ENCODE measurements around the gene ARHGEF26.

Gene ARHGEF26

GRCh38 chr3:154120961-154121700 is at the start of gene ARHGEF26:
ARHGEF26 (plus strand) TSS chr3:154121390; CDS start chr3:154121993, 603 bp downstream.
- ATAC-seq = peak; percentile 92
- TF ChIP-seq ARNTL (CRISPR knock-in tag; IDR thresholded peaks at IDR 0.05; ENCODE audit: borderline replicate concordance, low read depth) = no peak
- TF ChIP-seq, protein P1, sequence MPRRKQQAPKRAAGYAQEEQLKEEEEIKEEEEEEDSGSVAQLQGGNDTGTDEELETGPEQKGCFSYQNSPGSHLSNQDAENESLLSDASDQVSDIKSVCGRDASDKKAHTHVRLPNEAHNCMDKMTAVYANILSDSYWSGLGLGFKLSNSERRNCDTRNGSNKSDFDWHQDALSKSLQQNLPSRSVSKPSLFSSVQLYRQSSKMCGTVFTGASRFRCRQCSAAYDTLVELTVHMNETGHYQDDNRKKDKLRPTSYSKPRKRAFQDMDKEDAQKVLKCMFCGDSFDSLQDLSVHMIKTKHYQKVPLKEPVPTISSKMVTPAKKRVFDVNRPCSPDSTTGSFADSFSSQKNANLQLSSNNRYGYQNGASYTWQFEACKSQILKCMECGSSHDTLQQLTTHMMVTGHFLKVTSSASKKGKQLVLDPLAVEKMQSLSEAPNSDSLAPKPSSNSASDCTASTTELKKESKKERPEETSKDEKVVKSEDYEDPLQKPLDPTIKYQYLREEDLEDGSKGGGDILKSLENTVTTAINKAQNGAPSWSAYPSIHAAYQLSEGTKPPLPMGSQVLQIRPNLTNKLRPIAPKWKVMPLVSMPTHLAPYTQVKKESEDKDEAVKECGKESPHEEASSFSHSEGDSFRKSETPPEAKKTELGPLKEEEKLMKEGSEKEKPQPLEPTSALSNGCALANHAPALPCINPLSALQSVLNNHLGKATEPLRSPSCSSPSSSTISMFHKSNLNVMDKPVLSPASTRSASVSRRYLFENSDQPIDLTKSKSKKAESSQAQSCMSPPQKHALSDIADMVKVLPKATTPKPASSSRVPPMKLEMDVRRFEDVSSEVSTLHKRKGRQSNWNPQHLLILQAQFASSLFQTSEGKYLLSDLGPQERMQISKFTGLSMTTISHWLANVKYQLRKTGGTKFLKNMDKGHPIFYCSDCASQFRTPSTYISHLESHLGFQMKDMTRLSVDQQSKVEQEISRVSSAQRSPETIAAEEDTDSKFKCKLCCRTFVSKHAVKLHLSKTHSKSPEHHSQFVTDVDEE (CRISPR knock-in tag; IDR thresholded peaks at IDR 0.05) = no peak

DNA sequence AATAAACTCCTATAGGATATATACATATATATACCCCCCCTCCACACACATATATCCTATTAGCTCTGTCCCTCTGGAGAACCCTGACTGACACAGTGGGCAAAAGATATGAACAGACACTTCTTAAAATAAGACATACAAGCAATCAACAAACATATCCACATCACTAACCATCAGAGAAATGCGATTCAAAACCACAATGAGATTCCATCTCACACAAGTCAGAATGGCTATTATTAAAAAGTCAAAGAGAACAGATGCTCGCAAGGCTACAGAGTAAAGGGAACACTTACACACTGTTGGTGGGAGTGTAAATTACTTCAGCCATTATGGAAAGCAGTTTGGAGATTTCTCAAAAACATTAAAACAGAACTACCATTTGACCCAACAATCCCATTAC is 46.2 kb upstream of the ARHGEF26 start:
- ATAC-seq = no peak
- TF ChIP-seq SNAI2 (CRISPR knock-in tag; IDR thresholded peaks at IDR 0.05) = no peak
- no peak for TF ChIP-seq ARNTL (CRISPR knock-in tag; IDR thresholded peaks at IDR 0.05; ENCODE audit: borderline replicate concordance, low read depth)
- no peak for TF ChIP-seq CREB5 (CRISPR knock-in tag; IDR thresholded peaks at IDR 0.05; ENCODE audit: low read depth)
- no peak for TF ChIP-seq TOX (CRISPR knock-in tag; IDR thresholded peaks at IDR 0.05; ENCODE audit: borderline replicate concordance)
- TF ChIP-seq CSDC2 (CRISPR knock-in tag; IDR thresholded peaks at IDR 0.05) = no peak
- TF ChIP-seq ZFP3 (CRISPR knock-in tag; IDR thresholded peaks at IDR 0.05) = no peak
- no peak for TF ChIP-seq ISL1 (CRISPR knock-in tag; IDR thresholded peaks at IDR 0.05)
- no peak for TF ChIP-seq PPARA (CRISPR knock-in tag; IDR thresholded peaks at IDR 0.05; ENCODE audit: borderline replicate concordance)
- TF ChIP-seq OSR1 (CRISPR knock-in tag; IDR thresholded peaks at IDR 0.05) = no peak
- TF ChIP-seq ZC3H10 (CRISPR knock-in tag; IDR thresholded peaks at IDR 0.05) = no peak
- no peak for TF ChIP-seq ZFP30 (CRISPR knock-in tag; IDR thresholded peaks at IDR 0.05)

DNA sequence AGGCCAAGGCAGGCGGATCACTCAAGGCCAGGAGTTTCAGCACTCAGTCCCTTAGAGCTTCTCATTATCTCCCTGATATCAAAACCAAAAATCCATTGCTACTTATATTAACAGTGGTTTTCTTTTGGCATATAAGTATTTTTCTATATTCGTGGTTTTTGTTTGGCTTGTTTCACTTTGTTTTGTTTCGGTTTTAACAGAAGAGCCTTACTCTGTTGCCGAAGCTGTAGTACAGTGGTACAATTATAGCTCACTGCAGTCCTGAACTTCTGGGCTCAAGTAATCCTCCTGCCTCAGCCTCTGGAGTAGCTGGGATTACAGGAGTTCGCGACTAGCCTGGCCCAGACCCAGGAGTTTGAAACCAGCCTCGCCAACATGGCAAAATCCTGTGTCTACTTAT is 42.5 kb upstream of the ARHGEF26 start:
- no peak for TF ChIP-seq ESRRG (CRISPR knock-in tag; IDR thresholded peaks at IDR 0.05)
- TF ChIP-seq ISL1 (CRISPR knock-in tag; IDR thresholded peaks at IDR 0.05) = no peak
- TF ChIP-seq ARNTL (CRISPR knock-in tag; IDR thresholded peaks at IDR 0.05; ENCODE audit: borderline replicate concordance, low read depth) = no peak
- no peak for TF ChIP-seq TOX (CRISPR knock-in tag; IDR thresholded peaks at IDR 0.05; ENCODE audit: borderline replicate concordance)
- TF ChIP-seq CSRNP3 (CRISPR knock-in tag; IDR thresholded peaks at IDR 0.05) = no peak
- TF ChIP-seq TCF4 (CRISPR knock-in tag; IDR thresholded peaks at IDR 0.05; ENCODE audit: borderline replicate concordance) = no peak
- TF ChIP-seq, protein P1 (CRISPR knock-in tag; IDR thresholded peaks at IDR 0.05) = no peak
- TF ChIP-seq SNAI2 (CRISPR knock-in tag; IDR thresholded peaks at IDR 0.05) = no peak
- no peak for TF ChIP-seq PPARA (CRISPR knock-in tag; IDR thresholded peaks at IDR 0.05; ENCODE audit: borderline replicate concordance)
- TF ChIP-seq ZFP3 (CRISPR knock-in tag; IDR thresholded peaks at IDR 0.05) = no peak
- no peak for TF ChIP-seq POU6F1 (CRISPR knock-in tag; IDR thresholded peaks at IDR 0.05; ENCODE audit: borderline replicate concordance, low read depth)
- TF ChIP-seq ZFP30 (CRISPR knock-in tag; IDR thresholded peaks at IDR 0.05) = no peak
- TF ChIP-seq GLIS3 (CRISPR knock-in tag; IDR thresholded peaks at IDR 0.05) = no peak
- TF ChIP-seq RARB (CRISPR knock-in tag; IDR thresholded peaks at IDR 0.05) = no peak
- TF ChIP-seq ZNF565 (CRISPR knock-in tag; conservative IDR thresholded peaks at IDR 0.05; ENCODE audit: low read depth) = no peak
- TF ChIP-seq CREB5 (CRISPR knock-in tag; IDR thresholded peaks at IDR 0.05; ENCODE audit: low read depth) = no peak
- TF ChIP-seq BACH2 (CRISPR knock-in tag; IDR thresholded peaks at IDR 0.05; ENCODE audit: borderline replicate concordance) = no peak
- no peak for TF ChIP-seq CSDC2 (CRISPR knock-in tag; IDR thresholded peaks at IDR 0.05)
- TF ChIP-seq ZNF70 (CRISPR knock-in tag; IDR thresholded peaks at IDR 0.05) = no peak
- no peak for TF ChIP-seq PATZ1 (CRISPR knock-in tag; IDR thresholded peaks at IDR 0.05; ENCODE audit: borderline replicate concordance)
- ATAC-seq = no peak
